GM19099 (cell line): ENCODE data around the gene ST8SIA6.

Source experiments
- POLR2A ChIP-seq: IDR thresholded peaks from 3 replicates; pipeline ENCODE4 v1.6.1; 2011; ENCODE audit warnings: low read depth; ENCODE audit not compliant: insufficient read length; ENCODE audit errors: extremely low read depth

ST8SIA6 gene

GRCh38 chr10:17454161-17455014, at the start of gene ST8SIA6:
TSS of gene ST8SIA6 (minus strand) at chr10:17454595. CDS start at chr10:17454255, 340 bp downstream.
- no peak for TF ChIP-seq POLR2A

GRCh38 chr10:17503795-17504194, 49.4 kb upstream of the ST8SIA6 start:
- TF ChIP-seq POLR2A: no peak

GRCh38 chr10:17502814-17503213, 48.4 kb upstream of the ST8SIA6 start:
- TF ChIP-seq POLR2A: no peak

- TF ChIP-seq POLR2A: no peak
These were observed 43.1 kb upstream of the ST8SIA6 start for GRCh38 chr10:17497446-17498030.

- TF ChIP-seq POLR2A: no peak
These were observed 40.3 kb upstream of the ST8SIA6 start for GRCh38 chr10:17494626-17495260.

GRCh38 chr10:17488848-17489247, 34.5 kb upstream of the ST8SIA6 start:
- no peak for TF ChIP-seq POLR2A

- TF ChIP-seq POLR2A: no peak
These were observed 28.7 kb upstream of the ST8SIA6 start for GRCh38 chr10:17483079-17483478.

- no peak for TF ChIP-seq POLR2A
These were observed 25.4 kb upstream of the ST8SIA6 start for GRCh38 chr10:17479822-17480221.

GRCh38 chr10:17479015-17479615, 24.7 kb upstream of the ST8SIA6 start:
- no peak for TF ChIP-seq POLR2A

- TF ChIP-seq POLR2A: no peak
These were observed 21.7 kb upstream of the ST8SIA6 start for GRCh38 chr10:17476073-17476472.

GRCh38 chr10:17475661-17476060, 21.3 kb upstream of the ST8SIA6 start:
- TF ChIP-seq POLR2A: no peak

- TF ChIP-seq POLR2A: no peak
These were observed 20.4 kb upstream of the ST8SIA6 start for GRCh38 chr10:17474595-17475323.

- TF ChIP-seq POLR2A: no peak
These were observed 19.0 kb upstream of the ST8SIA6 start for GRCh38 chr10:17473228-17473950.
